ENCODE measurements around the gene AUTS2. TPM values are rescaled to one million over a fixed set of nuclear protein-coding genes. Genes with fewer than 3 reads are reported as not detected.

The AUTS2 gene
- polyA plus RNA-seq, 1 donor (not counting 4 experiments of a cell fraction or from before 2014, with no cell fraction given) = 4.7 TPM

DNA sequence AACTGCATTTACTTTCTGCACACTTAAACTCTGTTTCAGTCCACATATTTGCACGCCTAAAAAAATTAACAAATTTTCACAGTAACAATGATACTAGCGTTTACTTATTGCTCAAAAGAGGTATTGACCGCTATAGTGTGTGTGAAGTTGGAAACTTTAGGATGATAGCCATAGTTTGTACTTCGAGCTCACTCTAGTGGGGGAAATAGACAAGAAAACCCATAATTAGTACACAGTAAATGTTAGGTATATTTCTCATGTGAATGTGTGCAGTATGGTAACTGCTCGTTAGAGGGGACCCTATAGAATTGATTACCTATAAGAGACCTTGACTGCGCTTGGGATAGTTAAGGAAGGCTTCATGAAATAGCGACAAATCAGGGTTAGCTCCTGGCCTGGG lies 238.4 kb downstream of the AUTS2 start:
- Histone ChIP-seq H3K9ac (ENCODE audit: control insufficient read depth, extremely low read depth, insufficient read depth, low read length) (no peak overlapping the region), H2AFZ (ENCODE audit: control insufficient read depth, low read length) (no peak overlapping the region), H3K9me1 (ENCODE audit: control insufficient read depth, extremely low read depth, insufficient read depth, low read length) (no peaks in the 10 kb centered on the region), H4K20me1 (ENCODE audit: control insufficient read depth, extremely low read depth, insufficient read depth, low read length) (no peaks in the 10 kb centered on the region), H3K4me3 (ENCODE audit: control insufficient read depth in 2 of 3, extremely low read depth in 1 of 3, insufficient read depth in 2 of 3, low read depth in 1 of 3, low read length in 3 of 3) (no peak overlapping the region), H3K4me2 (ENCODE audit: control insufficient read depth, extremely low read depth, insufficient read depth, low read depth, low read length) (no peak overlapping the region), H3K4me1 (ENCODE audit: control insufficient read depth, extremely low read depth, insufficient read depth, low read length) (no peaks in the 10 kb centered on the region), H3K9me3 (ENCODE audit: control insufficient read depth, low read depth, low read length) (no peaks in the 10 kb centered on the region), H3K27ac (ENCODE audit: control insufficient read depth, insufficient read depth, low read length) (no peak overlapping the region), H3K79me2 (ENCODE audit: control insufficient read depth, insufficient read depth, low read length) (no peaks in the 10 kb centered on the region), H3K27me3 (ENCODE audit: control insufficient read depth, extremely low read depth, insufficient read depth, low read length) (no peaks in the 10 kb centered on the region), H3K36me3 (ENCODE audit: control insufficient read depth in 2 of 2, extremely low read depth in 1 of 2, insufficient read depth in 2 of 2, low read length in 2 of 2) (no peaks in the 10 kb centered on the region)
- FAIRE-seq (no peak), DNase-seq (ENCODE audit: low read depth, low spot score) (no peak)
- dilution Hi-C loops (cut with MboI; ENCODE audit: extremely low pct_ligation_motif_present, low sequenced_read_pairs) = no loop called here
- TF ChIP-seq CTCF (optimal IDR thresholded peaks at IDR 0.05 in 1 of 3, IDR thresholded peaks at IDR 0.05 in 1 of 3, conservative IDR thresholded peaks at IDR 0.05 in 1 of 3; ENCODE audit: extremely low read depth in 1 of 3, insufficient read depth in 2 of 3, low read length in 3 of 3) (no peak), EZH2 (IDR thresholded peaks at IDR 0.05; ENCODE audit: low read length) (no peak)

- Histone ChIP-seq H3K9ac (ENCODE audit: control insufficient read depth, extremely low read depth, insufficient read depth, low read length) (no peak overlapping the region), H4K20me1 (ENCODE audit: control insufficient read depth, extremely low read depth, insufficient read depth, low read length) (no peaks in the 10 kb centered on the region), H3K9me1 (ENCODE audit: control insufficient read depth, extremely low read depth, insufficient read depth, low read length) (no peaks in the 10 kb centered on the region), H2AFZ (ENCODE audit: control insufficient read depth, low read length) (no peak overlapping the region), H3K4me2 (ENCODE audit: control insufficient read depth, extremely low read depth, insufficient read depth, low read depth, low read length) (no peak overlapping the region), H3K79me2 (ENCODE audit: control insufficient read depth, insufficient read depth, low read length) (no peaks in the 10 kb centered on the region), H3K27me3 (ENCODE audit: control insufficient read depth, extremely low read depth, insufficient read depth, low read length) (no peaks in the 10 kb centered on the region), H3K9me3 (ENCODE audit: control insufficient read depth, low read depth, low read length) (no peaks in the 10 kb centered on the region), H3K4me3 (ENCODE audit: control insufficient read depth in 2 of 3, extremely low read depth in 1 of 3, insufficient read depth in 2 of 3, low read depth in 1 of 3, low read length in 3 of 3) (no peak overlapping the region), H3K36me3 (ENCODE audit: control insufficient read depth in 2 of 2, extremely low read depth in 1 of 2, insufficient read depth in 2 of 2, low read length in 2 of 2) (no peaks in the 10 kb centered on the region), H3K27ac (ENCODE audit: control insufficient read depth, insufficient read depth, low read length) (no peak overlapping the region), H3K4me1 (ENCODE audit: control insufficient read depth, extremely low read depth, insufficient read depth, low read length) (no peaks in the 10 kb centered on the region)
- FAIRE-seq (no peak), DNase-seq (ENCODE audit: low read depth, low spot score) (no peak)
- dilution Hi-C loops (cut with MboI; ENCODE audit: extremely low pct_ligation_motif_present, low sequenced_read_pairs) = no loop called here
- TF ChIP-seq CTCF (optimal IDR thresholded peaks at IDR 0.05 in 1 of 3, IDR thresholded peaks at IDR 0.05 in 1 of 3, conservative IDR thresholded peaks at IDR 0.05 in 1 of 3; ENCODE audit: extremely low read depth in 1 of 3, insufficient read depth in 2 of 3, low read length in 3 of 3) = no peak
- no peak for TF ChIP-seq EZH2 (IDR thresholded peaks at IDR 0.05; ENCODE audit: low read length)
Observed at GRCh38 chr7:69837387-69838068, 239.3 kb downstream of the AUTS2 start.
